Measurements from ENCODE around the gene ARHGEF10L.

GRCh38 chr1:17527036-17527914 is 12.2 kb upstream of the ARHGEF10L start:
- TF ChIP-seq CTCF (optimal IDR thresholded peaks at IDR 0.05 in 1 of 3, IDR thresholded peaks at IDR 0.05 in 1 of 3, conservative IDR thresholded peaks at IDR 0.05 in 1 of 3; ENCODE audit: extremely low read depth in 1 of 3, insufficient read depth in 2 of 3, low read length in 3 of 3) (no peak), EZH2 (IDR thresholded peaks at IDR 0.05; ENCODE audit: low read length) (no peak)

Data from keratinocyte (primary cell).